Ammon's horn (tissue), 1 donor: ENCODE measurements around the gene SRGAP1.

Source experiments
- DNase-seq: peaks from one replicate; pipeline ENCODE4 v3.0.0-alpha.2; 2016; ENCODE audit warnings: low spot score

Gene SRGAP1

GRCh38 chr12:63907561-63907960, 63.1 kb downstream of the SRGAP1 start:
- no peak for DNase-seq

GRCh38 chr12:63909746-63910145, 65.2 kb downstream of the SRGAP1 start:
- no peak for DNase-seq

GRCh38 chr12:63911341-63911740, 66.8 kb downstream of the SRGAP1 start:
- no peak for DNase-seq

GRCh38 chr12:63912651-63913050, 68.2 kb downstream of the SRGAP1 start:
- DNase-seq = no peak

GRCh38 chr12:63913929-63914328, 69.4 kb downstream of the SRGAP1 start:
- no peak for DNase-seq

- peak; percentile 21 for DNase-seq
Measured at GRCh38 chr12:63915105-63915800, 70.8 kb downstream of the SRGAP1 start.

- no peak for DNase-seq
Measured at GRCh38 chr12:63916561-63917476, 72.3 kb downstream of the SRGAP1 start.

- no peak for DNase-seq
Measured at GRCh38 chr12:63917477-63917862, 73.0 kb downstream of the SRGAP1 start.

- no peak for DNase-seq
Measured at GRCh38 chr12:63917864-63918799, 73.6 kb downstream of the SRGAP1 start.

GRCh38 chr12:63918800-63919300, 74.3 kb downstream of the SRGAP1 start:
- no peak for DNase-seq

GRCh38 chr12:63919756-63920155, 75.3 kb downstream of the SRGAP1 start:
- DNase-seq = no peak

- no peak for DNase-seq
Measured at GRCh38 chr12:63921157-63921556, 76.7 kb downstream of the SRGAP1 start.

GRCh38 chr12:63922474-63922873, 78.0 kb downstream of the SRGAP1 start:
- DNase-seq = no peak

GRCh38 chr12:63924781-63925180, 80.3 kb downstream of the SRGAP1 start:
- DNase-seq = no peak

- DNase-seq = no peak
Measured at GRCh38 chr12:63927511-63927910, 83.0 kb downstream of the SRGAP1 start.

- no peak for DNase-seq
Measured at GRCh38 chr12:63928305-63928704, 83.8 kb downstream of the SRGAP1 start.

- DNase-seq = no peak
Measured at GRCh38 chr12:63929426-63929825, 84.9 kb downstream of the SRGAP1 start.

GRCh38 chr12:63930971-63931370, 86.5 kb downstream of the SRGAP1 start:
- no peak for DNase-seq

- no peak for DNase-seq
Measured at GRCh38 chr12:63931703-63932102, 87.2 kb downstream of the SRGAP1 start.

- DNase-seq = no peak
Measured at GRCh38 chr12:63934936-63935335, 90.4 kb downstream of the SRGAP1 start.

- no peak for DNase-seq
Measured at GRCh38 chr12:63935361-63935760, 90.9 kb downstream of the SRGAP1 start.
